Activated naive CD4-positive, alpha-beta T cell treated with Interleukin-2 at 50 U/mL for 16 hours (primary cell): ENCODE results near the gene ANKRD31.

ENCODE experiments used
- DNase-seq: peaks from one replicate; pipeline ENCODE4 v3.0.0-alpha.2; 2020

The ANKRD31 gene

DNA sequence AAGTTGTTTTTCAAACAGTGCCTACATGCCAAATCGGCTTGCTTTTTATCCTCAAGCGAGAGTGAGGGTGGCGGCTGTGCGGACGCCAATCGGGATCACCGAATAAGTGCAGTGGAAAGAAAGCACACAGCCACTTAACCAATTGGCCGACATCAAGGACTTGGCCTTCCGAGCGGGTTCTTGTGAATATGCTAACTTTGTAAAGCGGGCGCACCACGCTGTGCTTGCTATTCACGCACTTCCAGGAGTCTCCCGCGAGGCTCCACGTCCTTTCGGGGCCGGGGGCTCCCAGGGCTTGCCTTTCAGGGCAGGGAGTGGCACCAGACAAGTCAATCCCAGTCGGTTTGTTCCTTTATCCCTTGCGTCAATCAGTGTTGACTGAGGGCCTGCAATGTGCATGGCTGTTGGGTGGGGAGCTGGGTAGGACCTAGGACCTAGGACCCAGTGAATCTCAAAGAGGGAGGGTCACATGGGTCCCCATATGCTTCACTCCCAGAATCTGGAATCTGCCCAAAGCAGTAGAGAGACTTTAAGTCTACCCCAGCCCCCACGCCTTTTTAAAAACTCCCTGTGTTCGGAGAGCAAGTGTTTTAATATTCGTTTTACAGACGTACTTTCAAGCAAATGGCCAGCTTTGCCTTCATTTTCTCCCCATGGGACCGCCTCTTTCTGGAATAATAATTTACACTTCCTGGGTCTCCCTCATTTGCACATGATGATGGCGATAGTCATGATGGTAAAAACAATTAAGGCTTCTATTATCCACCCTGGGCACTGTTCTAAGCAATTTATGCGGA lies 182.3 kb downstream of the ANKRD31 start:
- no peak for DNase-seq

- peak; percentile 55 for DNase-seq
These were observed 183.2 kb downstream of the ANKRD31 start for GRCh38 chr5:75053304-75054133.

- no peak for DNase-seq
These were observed 183.7 kb downstream of the ANKRD31 start for GRCh38 chr5:75053054-75053303.

- peak; percentile 38 for DNase-seq
These were observed 184.3 kb downstream of the ANKRD31 start, which contains the start of gene GCNT4 for GRCh38 chr5:75052192-75053053. TSS of gene GCNT4 (minus strand) at chr5:75052558. CDS start at chr5:75030037, 22,521 bp downstream.

DNA sequence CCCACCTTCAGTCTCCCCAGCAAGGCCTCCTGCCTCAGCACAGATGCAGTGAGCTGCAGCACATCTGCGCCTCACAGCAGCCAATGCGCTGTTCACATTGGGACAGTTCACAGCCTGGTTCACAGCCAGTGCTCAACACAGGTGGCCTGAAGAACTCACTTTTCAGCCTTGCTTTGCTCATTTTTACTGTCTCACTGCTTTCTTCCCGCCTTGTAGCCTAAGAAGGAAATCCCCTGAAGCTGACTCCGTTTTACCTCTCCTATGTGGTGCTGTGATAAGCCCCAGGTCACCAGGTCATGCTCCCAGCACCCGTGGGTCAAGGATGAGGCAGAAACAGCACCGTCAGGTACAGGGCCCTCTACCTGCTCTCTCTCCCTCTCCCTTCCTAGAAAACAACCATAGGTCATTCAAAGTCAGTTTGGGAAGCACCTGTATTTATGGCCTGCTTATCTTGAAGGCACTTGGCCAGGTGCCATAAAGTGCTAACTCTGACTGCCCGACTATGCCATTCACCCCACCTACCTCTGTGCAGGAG lies 185.4 kb downstream of the ANKRD31 start:
- peak; percentile 14 for DNase-seq

GRCh38 chr5:75050415-75050814 lies 186.3 kb downstream of the ANKRD31 start:
- DNase-seq, result peak; percentile 17

DNA sequence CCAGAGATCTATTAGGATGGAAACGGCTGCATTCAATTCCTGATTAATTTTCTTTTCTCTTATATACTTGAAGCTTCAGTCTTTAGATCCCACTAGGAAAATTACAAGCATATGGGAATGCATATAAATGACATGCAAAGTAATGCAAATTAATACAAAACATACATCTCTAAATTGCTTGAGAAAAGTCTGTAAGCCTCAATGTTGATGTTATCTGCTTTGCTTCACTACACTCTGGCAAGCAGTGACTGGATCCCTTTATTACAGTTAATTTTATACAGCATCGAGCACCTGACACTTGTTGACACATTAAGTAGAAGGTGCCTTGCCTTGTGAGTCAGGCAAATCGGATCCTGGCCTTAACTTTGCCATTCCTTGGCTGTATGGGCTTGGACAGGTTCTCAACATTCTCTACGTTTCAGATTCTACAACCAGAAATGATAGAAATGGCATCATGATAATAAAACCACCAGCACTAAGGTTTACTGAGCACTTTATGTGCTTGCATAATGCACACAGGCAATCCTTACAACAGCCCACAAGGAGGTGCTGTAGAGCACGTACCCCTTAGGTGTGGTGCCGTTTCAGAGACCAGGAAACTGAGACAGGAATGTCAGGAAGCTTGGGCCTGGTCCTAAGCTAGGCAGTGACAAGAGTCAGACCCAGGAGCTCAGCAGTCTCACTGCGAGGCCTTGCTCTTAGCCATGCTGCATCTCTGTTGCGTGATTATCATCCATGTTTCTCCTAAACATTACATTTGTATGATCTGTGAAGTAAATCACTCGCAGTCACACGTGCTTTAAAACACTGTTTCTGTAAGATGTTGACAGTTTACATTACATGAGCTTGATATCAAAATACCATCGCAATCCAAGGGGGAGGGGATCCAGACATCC lies 187.0 kb downstream of the ANKRD31 start:
- DNase-seq, result peak; percentile 61

DNA sequence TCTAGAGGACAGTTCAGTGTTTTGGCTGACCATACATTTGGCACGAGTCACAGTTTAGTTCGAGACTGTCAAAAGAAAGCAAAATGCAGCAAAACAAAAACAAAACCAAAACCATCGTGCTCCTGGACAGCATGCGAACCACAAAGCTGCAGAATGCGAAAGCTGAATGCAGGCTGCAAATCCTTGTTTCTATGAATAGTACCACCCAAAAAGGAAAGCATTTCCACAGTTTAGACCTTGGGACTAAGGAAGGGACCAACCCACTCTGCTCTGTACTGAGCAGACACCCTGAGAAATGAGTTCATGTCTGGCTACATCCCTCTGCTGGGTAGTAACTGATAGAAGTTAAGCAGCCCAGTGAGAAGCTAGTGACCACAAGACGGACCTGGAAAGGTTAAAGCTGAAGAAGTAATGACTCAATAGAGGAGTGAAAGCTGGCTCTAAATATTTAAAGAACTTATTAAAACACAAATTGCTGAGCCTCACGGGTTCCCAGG lies 188.2 kb downstream of the ANKRD31 start:
- DNase-seq, result no peak

- no peak for DNase-seq
These were observed 189.3 kb downstream of the ANKRD31 start for GRCh38 chr5:75047356-75047755.

- no peak for DNase-seq
These were observed 190.1 kb downstream of the ANKRD31 start for GRCh38 chr5:75046366-75047142.

DNA sequence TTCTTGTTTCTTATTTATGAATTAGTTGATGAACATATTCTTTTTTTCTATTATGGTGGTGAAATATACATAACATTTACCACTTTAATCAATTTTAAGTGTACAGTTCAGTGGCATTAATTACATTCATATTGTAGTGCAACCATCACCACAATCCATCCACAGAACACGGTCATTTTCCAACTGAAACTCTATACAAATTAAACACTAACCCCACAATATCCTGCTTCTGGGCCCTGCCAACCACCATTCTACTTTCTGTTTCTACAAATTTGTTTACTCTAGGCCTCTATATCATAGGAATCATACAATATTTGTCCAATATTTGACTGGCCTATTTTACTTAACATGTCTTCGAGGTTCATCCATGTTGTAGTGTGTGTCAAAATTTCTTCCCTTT lies 191.6 kb downstream of the ANKRD31 start:
- no peak for DNase-seq

DNA sequence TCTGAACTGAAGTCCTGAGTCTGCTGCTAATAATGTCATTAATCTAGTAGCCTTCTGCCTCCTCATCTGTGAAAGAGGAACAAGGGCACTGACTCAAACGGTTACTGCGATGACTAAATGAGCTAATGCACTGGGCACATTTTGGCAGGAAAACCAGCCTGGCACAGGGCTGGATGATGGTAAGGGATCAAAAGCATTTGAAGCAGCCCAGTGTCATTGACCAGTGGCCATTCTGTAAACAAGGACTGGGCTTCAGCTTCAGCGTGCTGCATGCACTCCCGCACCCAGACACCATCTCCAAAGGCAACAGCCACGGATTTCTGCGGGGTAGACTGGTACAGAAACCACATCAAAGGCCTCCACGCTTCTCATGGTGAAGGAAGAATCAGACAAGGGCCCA lies 192.3 kb downstream of the ANKRD31 start:
- DNase-seq, result no peak

DNA sequence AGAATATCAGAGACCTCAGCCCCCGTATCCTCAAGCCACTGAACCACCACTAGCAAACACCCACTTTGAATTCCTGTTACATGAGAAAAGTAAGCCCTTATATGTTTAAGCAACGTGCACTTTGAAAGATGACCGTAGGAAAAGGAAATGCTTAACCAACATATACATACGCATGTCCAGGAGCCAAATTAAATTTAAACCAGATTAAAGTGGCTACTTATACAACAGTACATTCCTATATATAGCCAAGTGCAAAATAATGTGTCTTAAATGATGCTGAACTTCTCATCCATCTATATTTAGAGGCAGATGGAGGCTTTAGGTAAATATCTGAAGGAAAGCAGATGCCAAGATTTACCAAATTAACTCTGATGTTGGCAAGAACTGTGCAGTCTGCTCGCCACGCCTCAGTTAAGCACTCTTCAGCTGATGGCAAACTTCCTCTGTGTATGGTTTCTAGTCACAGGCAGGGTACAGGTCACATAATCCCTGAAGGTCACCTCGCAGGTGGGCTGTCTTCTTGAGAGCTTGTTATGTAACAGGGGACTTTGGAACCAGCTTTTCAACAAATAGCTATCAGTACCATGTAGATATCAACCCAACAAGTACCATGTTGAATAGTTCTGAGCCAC lies 192.9 kb downstream of the ANKRD31 start:
- DNase-seq, result no peak

- no peak for DNase-seq
These were observed 194.2 kb downstream of the ANKRD31 start for GRCh38 chr5:75042522-75042921.

- no peak for DNase-seq
These were observed 195.7 kb downstream of the ANKRD31 start for GRCh38 chr5:75040973-75041372.

DNA sequence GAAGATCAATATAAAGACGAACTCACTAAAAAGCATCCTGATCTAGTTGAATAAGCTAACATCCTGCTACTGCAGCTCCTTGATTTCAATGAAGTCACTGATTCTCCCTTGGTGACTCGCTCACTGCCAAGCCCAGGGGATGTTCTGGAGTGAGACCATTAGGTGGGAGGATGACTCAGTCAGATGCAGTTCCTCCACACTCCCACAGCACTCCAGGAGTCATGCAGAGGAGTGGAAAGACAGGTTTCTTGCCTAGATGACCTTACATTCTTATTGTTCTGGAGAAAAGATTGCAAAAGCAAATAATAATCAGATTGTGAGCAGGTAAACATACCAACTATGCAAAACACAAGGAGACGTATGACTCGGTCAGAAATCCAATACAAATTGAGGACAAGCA lies 199.6 kb downstream of the ANKRD31 start:
- DNase-seq, result peak; percentile 21

DNA sequence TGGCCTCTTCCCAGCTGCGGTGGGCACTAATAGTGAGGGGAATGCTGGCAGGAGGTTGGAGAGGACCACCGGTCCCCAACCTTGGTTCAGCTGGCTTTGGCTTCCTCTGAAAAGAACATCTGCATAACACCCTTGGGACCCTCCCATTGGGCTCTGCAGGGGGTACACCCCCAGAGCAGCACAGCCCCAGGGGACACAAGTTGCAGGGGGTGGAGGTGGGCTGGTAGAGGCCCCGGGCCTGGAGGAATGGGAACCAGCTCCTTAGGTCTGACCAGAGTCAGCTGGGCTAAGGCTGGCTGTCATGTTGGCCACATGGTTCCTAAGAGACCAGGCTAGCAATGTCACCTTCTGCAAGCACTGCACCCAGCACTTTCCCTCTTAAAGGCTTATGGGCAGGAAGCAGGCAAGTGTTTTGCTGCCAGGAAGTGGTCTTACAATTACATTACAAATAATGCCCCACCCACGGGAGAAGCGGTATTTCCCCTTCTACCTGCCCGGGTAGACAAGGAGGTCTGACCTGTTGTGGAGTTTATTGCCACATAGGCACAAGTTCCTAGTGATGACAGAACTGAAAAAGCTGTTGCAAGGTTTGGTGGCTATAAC lies 202.4 kb downstream of the ANKRD31 start:
- peak; percentile 26 for DNase-seq

DNA sequence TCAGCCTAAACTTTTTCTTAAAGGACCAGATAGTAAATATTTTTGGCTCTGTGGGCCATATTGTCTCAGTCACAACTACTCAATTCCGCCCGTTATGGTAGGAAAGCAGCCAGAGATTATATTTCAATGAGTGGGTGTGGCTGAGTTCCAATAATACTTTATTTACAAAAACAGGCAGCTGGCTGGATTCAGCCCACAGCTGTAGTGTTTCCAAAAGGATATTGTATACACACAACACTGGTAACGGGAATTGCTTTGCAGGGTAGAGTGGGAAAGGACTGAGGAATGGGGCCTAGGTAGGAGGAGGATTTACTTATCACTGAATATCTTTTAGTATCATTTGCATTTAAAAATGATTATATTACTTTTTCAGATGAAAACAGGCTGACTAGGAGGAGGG lies 205.3 kb downstream of the ANKRD31 start:
- DNase-seq, result no peak

DNA sequence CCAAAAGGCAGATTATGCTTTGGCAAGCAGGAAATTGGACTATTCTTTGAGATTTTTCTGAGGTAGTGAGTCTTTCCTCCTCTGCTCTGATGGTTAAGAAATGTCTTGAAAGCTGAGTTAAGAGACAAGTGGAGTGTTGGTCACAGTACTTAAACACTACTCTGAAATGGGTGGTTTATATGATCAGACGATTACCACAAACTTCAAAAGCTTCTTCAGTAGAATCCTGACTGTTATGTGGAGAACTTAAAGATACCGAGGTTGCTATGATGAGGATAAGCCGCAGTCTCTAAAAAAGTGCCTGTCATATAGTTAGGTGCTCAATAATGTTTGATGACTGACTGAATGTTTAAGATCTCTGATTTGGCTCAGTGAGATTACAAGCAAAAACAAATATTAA lies 208.6 kb downstream of the ANKRD31 start:
- DNase-seq, result no peak
